Measurements from ENCODE around the gene BOD1L2. TPM values are rescaled to one million over a fixed set of nuclear protein-coding genes. Genes with fewer than 3 reads are reported as not detected.

The BOD1L2 gene
- total RNA-seq, 1 donor from 2014 or later = not detected

GRCh38 chr18:57142324-57142723, 4.6 kb upstream of the BOD1L2 start:
- H3K27me3 Mint-ChIP-seq = peaks cover 42% of the 10 kb centered on the region
- ATAC-seq (ENCODE audit: low read depth) (no peak), DNase-seq (no peak)
- no peak overlapping the region for H3K4me3 Mint-ChIP-seq
- ChIA-PET CTCF (no interaction called here), POLR2A (no interaction called here)
- no peaks in the 10 kb centered on the region for H3K9me3 Mint-ChIP-seq
- intact Hi-C loops (cut with micrococcal nuclease) = no loop called here
- H3K4me1 Mint-ChIP-seq = no peaks in the 10 kb centered on the region
- TF ChIP-seq CTCF (IDR thresholded peaks at IDR 0.05) = no peak
- no peaks in the 10 kb centered on the region for H3K36me3 Mint-ChIP-seq (ENCODE audit: low read depth)
- H3K27ac Mint-ChIP-seq = no peak overlapping the region

DNA sequence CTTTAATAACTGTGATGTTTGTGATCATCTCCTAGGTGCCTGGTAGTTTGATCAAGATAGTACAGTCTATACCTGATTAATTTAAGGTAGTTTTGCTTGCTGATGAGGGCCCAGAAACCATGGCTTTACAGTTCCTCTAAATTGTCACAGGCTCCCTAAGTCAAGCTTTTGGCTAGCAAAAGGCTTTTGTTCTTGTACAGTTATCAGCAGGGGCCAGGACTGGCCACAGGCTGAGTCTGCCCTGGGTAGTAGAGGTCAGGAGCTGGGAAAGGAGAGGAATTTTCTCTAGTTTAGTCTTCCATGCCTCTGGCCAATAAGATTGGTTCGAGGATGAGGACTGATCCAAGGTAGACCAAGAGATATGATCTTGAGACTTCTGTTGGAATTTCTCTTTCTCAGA, 3.6 kb upstream of the BOD1L2 start:
- TF ChIP-seq CTCF (IDR thresholded peaks at IDR 0.05) = no peak
- no peak for DNase-seq
- ChIA-PET CTCF (no interaction called here), POLR2A (no interaction called here)
- Mint-ChIP-seq H3K9me3 (no peaks in the 10 kb centered on the region), H3K36me3 (ENCODE audit: low read depth) (no peaks in the 10 kb centered on the region), H3K27me3 (peaks cover 37% of the 10 kb centered on the region), H3K4me3 (no peak overlapping the region), H3K27ac (no peak overlapping the region), H3K4me1 (no peaks in the 10 kb centered on the region)
- no peak for ATAC-seq (ENCODE audit: low read depth)
- intact Hi-C loops (cut with micrococcal nuclease) = no loop called here

GRCh38 chr18:57148263-57148662, 1.4 kb downstream of the BOD1L2 start:
- intact Hi-C loops (cut with micrococcal nuclease) = no loop called here
- CTCF ChIA-PET = no interaction called here
- Mint-ChIP-seq H3K36me3 (ENCODE audit: low read depth) (no peaks in the 10 kb centered on the region), H3K4me3 (no peak overlapping the region), H3K27ac (no peak overlapping the region), H3K4me1 (peaks cover 14% of the 10 kb centered on the region), H3K9me3 (no peaks in the 10 kb centered on the region), H3K27me3 (peaks cover 37% of the 10 kb centered on the region)
- no peak for TF ChIP-seq CTCF (IDR thresholded peaks at IDR 0.05)
- DNase-seq (no peak), ATAC-seq (ENCODE audit: low read depth) (no peak)
- POLR2A ChIA-PET = no interaction called here

DNA sequence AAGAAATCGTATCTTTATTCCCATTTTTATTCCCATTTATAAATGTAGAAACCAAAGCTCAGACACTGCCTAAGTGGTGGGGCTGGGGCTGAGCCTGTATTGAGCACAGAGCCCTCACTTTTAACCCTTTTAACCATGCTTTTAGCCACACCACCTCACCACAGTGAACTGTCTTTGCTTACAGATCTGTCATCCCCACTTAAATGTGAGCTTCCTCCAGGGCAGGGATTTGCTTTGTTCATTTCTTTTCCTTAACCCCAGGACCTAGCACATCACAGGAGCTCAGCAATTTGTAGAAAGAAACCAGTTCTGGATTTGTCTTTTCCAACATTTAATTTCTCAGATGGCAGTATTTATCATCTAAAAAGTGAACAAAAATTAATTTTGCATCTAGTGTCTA, 2.2 kb downstream of the BOD1L2 start:
- H3K27ac Mint-ChIP-seq = no peak overlapping the region
- peaks cover 42% of the 10 kb centered on the region for H3K27me3 Mint-ChIP-seq
- peaks cover 14% of the 10 kb centered on the region for H3K4me1 Mint-ChIP-seq
- DNase-seq = no peak
- H3K4me3 Mint-ChIP-seq = no peak overlapping the region
- no peak for ATAC-seq (ENCODE audit: low read depth)
- no peaks in the 10 kb centered on the region for H3K9me3 Mint-ChIP-seq
- no peak for TF ChIP-seq CTCF (IDR thresholded peaks at IDR 0.05)
- intact Hi-C loops (cut with micrococcal nuclease) = no loop called here
- POLR2A ChIA-PET = no interaction called here
- H3K36me3 Mint-ChIP-seq (ENCODE audit: low read depth) = no peaks in the 10 kb centered on the region
- CTCF ChIA-PET = interaction anchor here (0.7 kb wide), 1 partner anchor 359 kb away, joined by 3 read pairs; no protein-coding TSS in a partner anchor

DNA sequence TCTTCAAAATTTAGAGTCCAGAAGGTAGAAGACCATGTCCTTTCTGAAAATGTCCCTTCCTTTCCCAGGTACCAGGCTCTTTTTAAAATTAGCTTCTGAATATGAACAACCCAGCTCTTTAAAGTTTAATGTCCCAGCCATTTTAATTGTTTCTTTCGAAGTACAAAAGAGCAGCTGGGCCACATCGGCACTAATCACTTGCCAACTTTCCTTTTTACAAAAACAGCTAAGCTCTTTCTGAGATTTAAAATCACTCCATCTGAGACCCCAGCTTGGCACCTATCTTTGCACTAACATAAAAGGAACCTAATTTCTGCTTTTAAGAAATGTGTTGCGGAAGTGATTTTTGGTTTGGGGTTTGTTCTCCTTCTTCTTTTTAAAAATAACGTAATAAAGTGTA, 2.6 kb downstream of the BOD1L2 start:
- Mint-ChIP-seq H3K27ac (no peak overlapping the region), H3K4me1 (peaks cover 14% of the 10 kb centered on the region), H3K36me3 (ENCODE audit: low read depth) (no peaks in the 10 kb centered on the region), H3K4me3 (no peak overlapping the region), H3K9me3 (no peaks in the 10 kb centered on the region), H3K27me3 (peaks cover 42% of the 10 kb centered on the region)
- intact Hi-C loops (cut with micrococcal nuclease) = no loop called here
- ChIA-PET POLR2A (no interaction called here), CTCF (no interaction called here)
- ATAC-seq (ENCODE audit: low read depth) = no peak
- no peak for DNase-seq
- TF ChIP-seq CTCF (IDR thresholded peaks at IDR 0.05) = no peak

Measured in activated B cell treated with CpG ODN at 0.5 μM for 24 hours (primary cell).